HCT116 (cell line): ENCODE results near the gene IGFBP7. TPM values are rescaled to one million over a fixed set of nuclear protein-coding genes. Genes with fewer than 3 reads are reported as not detected.

ENCODE experiments used
- ATAC-seq: fragments of 200-7000 bp; cut with Tn5 transposase; 2 replicates; pipeline ENCODE4 v1.9.1; 2020; ENCODE audit warnings: mild to moderate bottlenecking, moderate library complexity
- BruUV-seq: library from RNA; stranded (reverse); fragments of 400-500 nt; replicated peaks from 2 replicates; lab custom pipeline; 2021; lab: Mats Ljungman, UMichigan
- CTCF ChIA-PET: fragments of 300-600 bp; sonication (Branson Sonifier 250); formaldehyde crosslinking; loops from one replicate; lab custom pipeline; 2021; ENCODE audit warnings: antibody characterized with exemption; lab: Charles Lee
- POLR2A ChIA-PET: fragments of 300-600, 350-600 bp; sonication (Branson Sonifier 250); formaldehyde crosslinking; loops from one replicate; lab custom pipeline; 2021; ENCODE audit warnings: antibody characterized with exemption; lab: Charles Lee
- RAD21 ChIA-PET, 2 experiments: fragments of 300-600 bp; sonication (Branson Sonifier 250); formaldehyde crosslinking; loops; one replicate each; lab custom pipeline; 2023; ENCODE audit warnings: low total read pairs in 2 of 2; ENCODE audit not compliant: uncharacterized antibody in 2 of 2, unreplicated experiment in 2 of 2, low non-redundant PET in 1 of 2; lab: Charles Lee
- DNase-seq: peaks from one replicate; pipeline ENCODE4 v3.0.0-alpha.2; 2010; ENCODE audit warnings: low read depth, low spot score
- H2AFZ ChIP-seq: fragments of 200-600 bp; shearing (Covaris generic), sonication (generic); 2 replicates; pipeline ENCODE4 v1.6.1; 2017; ENCODE audit warnings: low read depth, mixed run types, mixed read lengths, antibody characterized with exemption, low read length; ENCODE audit not compliant: poor library complexity, severe bottlenecking
- H3K27ac ChIP-seq: 2 replicates; pipeline ENCODE4 v1.5.1; 2012; ENCODE audit warnings: low read depth, low read length
- H3K27me3 ChIP-seq: fragments of 200-600 bp; sonication (generic); 2 replicates; pipeline ENCODE4 v1.6.1; 2016; ENCODE audit warnings: mixed run types, low read length, mixed read lengths; ENCODE audit not compliant: insufficient read depth
- H3K36me3 ChIP-seq, 2 experiments: fragments of 200-500 bp in 1 of 2; fragments of 200-600 bp in 1 of 2; sonication (Bioruptor generic) in 1 of 2; sonication (generic) in 1 of 2; 2 replicates each; pipeline versions ENCODE4 v1.5.1 to v1.6.1; 2014 to 2016; ENCODE audit warnings: low read length in 2 of 2, inconsistent platforms in 1 of 2, mixed read lengths in 1 of 2, mixed run types in 1 of 2; ENCODE audit not compliant: insufficient read depth in 2 of 2, control insufficient read depth in 1 of 2
- H3K4me1 ChIP-seq, 2 experiments: fragments of 200-600 bp in 1 of 2; sonication (generic) in 1 of 2; 2 replicates each; pipeline versions ENCODE4 v1.5.1 to v1.6.1; 2012 to 2017; ENCODE audit warnings: low read length in 2 of 2, inconsistent platforms in 1 of 2, mild to moderate bottlenecking in 1 of 2, mixed read lengths in 1 of 2, mixed run types in 1 of 2, moderate library complexity in 1 of 2; ENCODE audit not compliant: insufficient read depth in 2 of 2, control insufficient read depth in 1 of 2
- H3K4me2 ChIP-seq: fragments of 200-600 bp; sonication (generic); 2 replicates; pipeline ENCODE4 v1.6.1; 2017; ENCODE audit warnings: mixed run types, low read length, mixed read lengths
- H3K4me3 ChIP-seq, 2 experiments: fragments of 200-600 bp in 1 of 2; sonication (generic) in 1 of 2; replicated peaks in 1 of 2; 2 replicates each; pipeline ENCODE4 v1.5.1; 2011 to 2016; ENCODE audit warnings: low read length in 2 of 2, control low read depth in 1 of 2, low read depth in 1 of 2, mild to moderate bottlenecking in 1 of 2, mixed read lengths in 1 of 2, mixed run types in 1 of 2
- H3K79me2 ChIP-seq: fragments of 200-600 bp; sonication (generic); 2 replicates; pipeline ENCODE4 v1.6.1; 2017; ENCODE audit warnings: mild to moderate bottlenecking, mixed run types, low read length, moderate library complexity, mixed read lengths; ENCODE audit not compliant: insufficient read depth
- H3K9ac ChIP-seq: fragments of 200-600 bp; sonication (generic); 2 replicates; pipeline ENCODE4 v1.6.1; 2016; ENCODE audit warnings: low read length, mixed read lengths
- H3K9me2 ChIP-seq: fragments of 200-600 bp; sonication (generic), shearing (Covaris generic); 2 replicates; pipeline ENCODE4 v1.6.1; 2017; ENCODE audit warnings: mixed run types, mild to moderate bottlenecking, moderate library complexity; ENCODE audit not compliant: insufficient read depth
- H3K9me3 ChIP-seq, 2 experiments: fragments of 200-500 bp in 1 of 2; fragments of 200-600 bp in 1 of 2; sonication (Bioruptor generic) in 1 of 2; sonication (generic) in 1 of 2; 2 replicates each; pipeline ENCODE4 v1.6.1; 2014 to 2017; ENCODE audit warnings: low read length in 2 of 2, mixed read lengths in 2 of 2, inconsistent platforms in 1 of 2, low read depth in 1 of 2, mild to moderate bottlenecking in 1 of 2, mixed run types in 1 of 2, moderate library complexity in 1 of 2; ENCODE audit not compliant: control insufficient read depth in 1 of 2, insufficient read depth in 1 of 2
- H4K20me1 ChIP-seq: fragments of 200-600 bp; sonication (generic), shearing (Covaris generic); 2 replicates; pipeline ENCODE4 v1.6.1; 2017; ENCODE audit warnings: mixed run types, mild to moderate bottlenecking, moderate library complexity; ENCODE audit not compliant: insufficient read depth
- CBX3 ChIP-seq: IDR thresholded peaks from 2 replicates; pipeline ENCODE4 v1.6.1; 2012; ENCODE audit warnings: low read depth
- CTCF ChIP-seq, 3 experiments: fragments of 200-600 bp in 1 of 3; sonication (generic) in 1 of 3; IDR thresholded peaks in 2 of 3; conservative IDR thresholded peaks in 1 of 3; 2 replicates each; pipeline ENCODE4 v1.5.1; 2012 to 2017; ENCODE audit warnings: low read depth in 2 of 3, low read length in 2 of 3, antibody characterized with exemption in 1 of 3, borderline replicate concordance in 1 of 3, control low read depth in 1 of 3, mild to moderate bottlenecking in 1 of 3, mixed read lengths in 1 of 3, mixed run types in 1 of 3, moderate library complexity in 1 of 3; ENCODE audit not compliant: insufficient read depth in 1 of 3
- EZH2phosphoT487 ChIP-seq: fragments of 200-600 bp; IDR thresholded peaks from 2 replicates; pipeline ENCODE4 v1.6.1; 2018; ENCODE audit warnings: antibody characterized with exemption, borderline replicate concordance
- POLR2A ChIP-seq: IDR thresholded peaks from 2 replicates; pipeline ENCODE4 v1.7.0; 2011; ENCODE audit warnings: borderline replicate concordance; ENCODE audit not compliant: insufficient read depth, insufficient read length; ENCODE audit errors: extremely low read depth
- SIN3A ChIP-seq: IDR thresholded peaks from 2 replicates; pipeline ENCODE4 v1.6.1; 2012; ENCODE audit warnings: low read depth
- SRF ChIP-seq: IDR thresholded peaks from 2 replicates; pipeline ENCODE4 v1.6.1; 2012; ENCODE audit warnings: low read depth
- YY1 ChIP-seq: IDR thresholded peaks from 2 replicates; pipeline ENCODE4 v1.6.1; 2011; ENCODE audit warnings: low read length, low read depth, moderate library complexity, mild to moderate bottlenecking; ENCODE audit not compliant: insufficient replicate concordance; ENCODE audit errors: extremely low read depth
- ZNF274 ChIP-seq: fragments of 200-500 bp; sonication (Bioruptor generic); IDR thresholded peaks from 2 replicates; pipeline ENCODE4 v1.6.1; 2014; ENCODE audit warnings: mild to moderate bottlenecking, low read depth, low read length, inconsistent platforms
- intact Hi-C: fragments of 100-400 bp; cut with micrococcal nuclease; formaldehyde crosslinking; loops from 2 replicates; pipeline ENCODE4 v1.10.0; 2022
- total RNA-seq: library from RNA; stranded (reverse); gene quantifications from one replicate; pipeline ENCODE4 v1.2.1, GENCODE V29; 2021; ENCODE audit not compliant: unreplicated experiment
- TF ChIP-seq, protein P1 (sequence below): IDR thresholded peaks from 2 replicates; pipeline ENCODE4 v1.6.1; 2012; ENCODE audit warnings: low read depth
- TF ChIP-seq, protein P2 (sequence below): IDR thresholded peaks from 2 replicates; pipeline ENCODE4 v1.6.1; 2012

The IGFBP7 gene
- total RNA-seq, 1 experiment from 2014 or later: 0.91 TPM

DNA sequence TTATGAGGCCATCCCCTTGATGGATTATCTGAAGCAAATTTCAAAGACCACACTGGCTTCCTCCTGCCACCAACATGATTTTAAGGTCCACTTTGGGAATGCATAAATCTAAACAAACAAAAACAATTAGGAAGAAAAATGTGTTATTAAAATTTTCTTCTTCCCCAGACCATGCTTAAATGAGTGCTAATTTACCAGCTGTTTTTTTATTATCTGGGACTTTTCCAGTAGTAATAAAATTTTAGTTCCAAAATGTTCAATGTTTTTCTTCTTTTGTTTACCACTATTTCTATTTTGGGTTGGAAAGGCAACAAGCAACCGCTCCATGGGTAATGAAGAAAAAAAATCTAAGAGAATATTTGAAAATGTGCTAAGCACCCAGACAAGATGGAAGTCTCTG is 69.2 kb downstream of the IGFBP7 start (continued):
- TF ChIP-seq, protein P1, sequence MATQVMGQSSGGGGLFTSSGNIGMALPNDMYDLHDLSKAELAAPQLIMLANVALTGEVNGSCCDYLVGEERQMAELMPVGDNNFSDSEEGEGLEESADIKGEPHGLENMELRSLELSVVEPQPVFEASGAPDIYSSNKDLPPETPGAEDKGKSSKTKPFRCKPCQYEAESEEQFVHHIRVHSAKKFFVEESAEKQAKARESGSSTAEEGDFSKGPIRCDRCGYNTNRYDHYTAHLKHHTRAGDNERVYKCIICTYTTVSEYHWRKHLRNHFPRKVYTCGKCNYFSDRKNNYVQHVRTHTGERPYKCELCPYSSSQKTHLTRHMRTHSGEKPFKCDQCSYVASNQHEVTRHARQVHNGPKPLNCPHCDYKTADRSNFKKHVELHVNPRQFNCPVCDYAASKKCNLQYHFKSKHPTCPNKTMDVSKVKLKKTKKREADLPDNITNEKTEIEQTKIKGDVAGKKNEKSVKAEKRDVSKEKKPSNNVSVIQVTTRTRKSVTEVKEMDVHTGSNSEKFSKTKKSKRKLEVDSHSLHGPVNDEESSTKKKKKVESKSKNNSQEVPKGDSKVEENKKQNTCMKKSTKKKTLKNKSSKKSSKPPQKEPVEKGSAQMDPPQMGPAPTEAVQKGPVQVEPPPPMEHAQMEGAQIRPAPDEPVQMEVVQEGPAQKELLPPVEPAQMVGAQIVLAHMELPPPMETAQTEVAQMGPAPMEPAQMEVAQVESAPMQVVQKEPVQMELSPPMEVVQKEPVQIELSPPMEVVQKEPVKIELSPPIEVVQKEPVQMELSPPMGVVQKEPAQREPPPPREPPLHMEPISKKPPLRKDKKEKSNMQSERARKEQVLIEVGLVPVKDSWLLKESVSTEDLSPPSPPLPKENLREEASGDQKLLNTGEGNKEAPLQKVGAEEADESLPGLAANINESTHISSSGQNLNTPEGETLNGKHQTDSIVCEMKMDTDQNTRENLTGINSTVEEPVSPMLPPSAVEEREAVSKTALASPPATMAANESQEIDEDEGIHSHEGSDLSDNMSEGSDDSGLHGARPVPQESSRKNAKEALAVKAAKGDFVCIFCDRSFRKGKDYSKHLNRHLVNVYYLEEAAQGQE: no peak
- no peak for TF ChIP-seq ZNF274

DNA sequence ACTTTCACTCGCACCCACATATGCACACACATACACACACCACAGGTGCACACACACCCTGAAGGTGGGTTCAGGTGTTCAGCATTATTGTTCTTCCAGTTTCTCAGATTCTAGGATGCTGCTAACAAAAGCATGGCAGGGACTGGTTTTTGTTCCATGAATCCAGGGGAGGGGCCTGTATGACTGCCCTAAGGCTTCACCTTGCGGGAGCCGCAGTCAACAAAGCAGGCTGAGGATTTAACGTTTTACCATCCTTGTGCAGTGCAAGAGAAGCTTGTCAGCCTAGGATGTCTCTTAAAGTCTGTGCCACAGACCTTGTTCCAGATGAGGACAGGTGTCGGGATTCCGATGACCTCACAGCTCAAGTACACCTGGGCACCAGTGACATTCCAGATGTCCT is 69.7 kb downstream of the IGFBP7 start:
- Histone ChIP-seq H3K9me3 (no peaks in the 10 kb centered on the region), H3K36me3 (no peaks in the 10 kb centered on the region), H3K4me3 (no peak overlapping the region), H3K27ac (no peak overlapping the region), H3K27me3 (no peaks in the 10 kb centered on the region), H3K9me2 (no peaks in the 10 kb centered on the region), H3K4me2 (no peak overlapping the region), H3K4me1 (0 out of 4 replicates have a peak, but pooled peaks cover 0 to 4% of the 10 kb centered on the region in 2 experiments), H3K79me2 (no peaks in the 10 kb centered on the region), H2AFZ (no peak overlapping the region), H4K20me1 (no peaks in the 10 kb centered on the region), H3K9ac (no peak overlapping the region)
- ChIA-PET POLR2A (no interaction called here), CTCF (no interaction called here), RAD21 (no interaction called here)
- BruUV-seq: no TSS peak
- DNase-seq: no peak
- no peak for ATAC-seq
- intact Hi-C loops: no loop called here
- TF ChIP-seq CTCF (IDR thresholded peaks at IDR 0.05 in 2 of 3, conservative IDR thresholded peaks at IDR 0.05 in 1 of 3; ENCODE audit: borderline replicate concordance in 1 of 3, insufficient read depth in 1 of 3, low read depth in 2 of 3, low read length in 2 of 3): no peak
- TF ChIP-seq YY1: no peak
- no peak for TF ChIP-seq SIN3A
- no peak for TF ChIP-seq CBX3
- TF ChIP-seq EZH2phosphoT487: no peak
- TF ChIP-seq, protein P2, sequence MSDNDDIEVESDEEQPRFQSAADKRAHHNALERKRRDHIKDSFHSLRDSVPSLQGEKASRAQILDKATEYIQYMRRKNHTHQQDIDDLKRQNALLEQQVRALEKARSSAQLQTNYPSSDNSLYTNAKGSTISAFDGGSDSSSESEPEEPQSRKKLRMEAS: no peak
- no peak for TF ChIP-seq POLR2A
- TF ChIP-seq SRF: no peak
